GM21447 (cell line): ENCODE data around the gene HS2ST1.

Experiments
- ATAC-seq: cut with Tn5 transposase; IDR thresholded peaks from one replicate; pipeline ENCODE4 v1.9.1; 2021; ENCODE audit not compliant: unreplicated experiment

HS2ST1 gene

DNA sequence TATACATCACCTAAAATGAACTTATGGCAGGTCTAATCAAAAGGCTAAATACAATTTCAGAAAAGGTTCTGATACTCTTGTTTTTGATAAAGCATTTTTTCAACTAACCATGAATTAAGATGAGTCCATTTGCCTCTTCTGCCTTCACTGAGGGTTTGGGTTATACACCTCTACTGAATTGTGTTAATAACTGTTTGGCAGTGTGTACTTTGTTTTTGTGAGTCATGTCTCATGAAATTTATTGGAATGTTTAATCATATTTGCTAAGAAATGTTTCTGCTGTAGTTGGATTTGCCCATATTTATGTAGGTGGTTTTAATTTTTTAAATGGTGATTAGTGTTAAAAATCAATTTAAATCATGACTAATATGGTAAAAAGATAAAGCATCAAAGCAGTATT is 190.5 kb downstream of the HS2ST1 start:
- no peak for ATAC-seq

DNA sequence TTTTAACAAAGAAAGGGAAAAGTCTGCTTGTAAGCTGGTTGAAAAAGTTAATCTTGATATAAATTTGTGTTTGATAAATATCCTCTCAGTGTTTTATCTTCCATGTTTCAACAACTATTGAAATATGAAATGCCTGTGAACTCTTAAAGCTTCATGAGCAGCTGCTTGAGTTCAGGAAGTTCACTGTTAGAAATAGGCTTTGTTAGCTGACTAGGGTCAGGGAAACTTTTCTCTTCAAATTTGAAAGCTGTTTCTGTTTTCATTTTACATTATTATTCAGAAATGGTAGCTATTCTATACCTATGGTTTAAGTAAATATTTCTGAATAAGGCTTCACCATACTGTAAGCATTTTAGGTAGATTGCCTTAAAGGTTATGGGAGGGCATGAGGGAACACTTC is 191.7 kb downstream of the HS2ST1 start:
- peak; percentile 48 for ATAC-seq

DNA sequence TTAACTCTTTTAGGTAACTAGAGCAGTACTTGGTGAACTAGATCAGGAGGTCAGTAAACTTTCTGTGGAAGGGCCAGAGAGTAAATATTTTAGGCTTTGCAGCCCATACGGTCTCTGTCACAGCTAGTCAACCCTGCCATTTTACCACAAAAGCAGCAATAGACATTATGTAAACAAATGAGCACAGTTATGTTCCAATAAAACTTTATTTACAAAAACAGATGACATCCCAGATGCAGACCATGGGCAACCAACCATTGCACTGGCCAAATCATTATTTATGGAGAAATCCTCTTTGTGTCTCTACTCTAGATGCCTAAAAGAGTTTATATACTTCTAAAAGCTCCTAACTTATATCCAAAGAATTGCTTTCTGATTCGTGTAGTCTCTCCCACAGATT is 192.4 kb downstream of the HS2ST1 start:
- no peak for ATAC-seq

GRCh38 chr1:87108228-87108627 is 193.8 kb downstream of the HS2ST1 start:
- ATAC-seq = peak; percentile 47

DNA sequence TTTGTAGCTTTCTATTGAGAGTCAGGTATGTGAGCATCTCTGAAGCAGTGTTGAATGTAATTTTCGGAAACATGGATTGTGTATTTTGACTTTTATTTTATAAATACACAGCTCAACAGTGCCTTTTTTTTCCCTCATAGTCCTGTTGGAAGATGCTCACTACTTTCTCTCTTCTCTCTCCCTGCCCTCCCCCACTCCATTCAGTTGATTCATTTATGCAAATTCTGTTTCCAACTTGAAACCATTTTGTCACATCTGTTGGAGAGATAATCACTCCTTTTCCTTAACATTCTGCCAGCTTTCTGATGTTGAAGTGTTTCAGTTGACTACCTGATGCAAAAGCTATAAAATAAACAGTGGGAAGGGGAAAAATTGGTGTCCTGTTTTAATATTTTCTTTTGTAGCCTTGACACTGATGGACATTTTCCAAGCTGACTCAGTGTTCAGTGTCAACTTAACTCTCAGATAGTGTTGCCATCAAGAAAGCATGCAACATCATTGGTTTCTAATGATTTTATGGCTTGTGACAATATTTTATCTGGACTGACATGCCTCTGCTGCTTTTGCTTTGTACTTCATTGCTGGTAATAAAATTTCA is 194.5 kb downstream of the HS2ST1 start:
- ATAC-seq = no peak

- no peak for ATAC-seq
Measured at GRCh38 chr1:87111659-87112371, 197.4 kb downstream of the HS2ST1 start.

GRCh38 chr1:87113313-87113712 is 198.9 kb downstream of the HS2ST1 start:
- no peak for ATAC-seq

DNA sequence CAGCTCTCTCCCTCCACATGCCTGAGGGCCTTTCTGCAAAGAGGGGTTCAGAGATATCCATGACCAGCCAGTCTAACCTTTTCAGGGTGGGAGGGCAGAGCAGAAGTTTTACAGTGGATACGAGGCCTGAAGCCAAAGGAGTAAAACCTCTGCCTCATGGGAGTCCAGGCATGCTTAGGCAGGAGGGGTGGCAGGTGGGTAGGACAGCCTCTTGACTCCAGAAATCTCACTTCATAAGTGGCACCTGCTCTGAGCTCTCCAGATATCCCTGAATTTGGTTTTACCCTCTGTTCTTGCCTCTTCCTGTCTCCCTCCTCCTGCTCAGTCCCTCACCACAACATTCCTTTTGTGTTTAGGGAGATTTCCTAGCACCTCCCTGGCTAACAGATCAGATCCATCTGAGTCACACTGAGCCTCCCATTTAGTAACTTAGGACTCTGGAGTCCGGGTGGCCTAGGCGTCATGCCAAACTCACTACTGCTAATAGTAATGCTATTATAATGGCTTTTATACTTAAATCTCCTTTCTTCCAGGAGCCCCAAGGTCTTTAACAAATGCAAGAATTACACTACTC is 201.0 kb downstream of the HS2ST1 start:
- no peak for ATAC-seq

DNA sequence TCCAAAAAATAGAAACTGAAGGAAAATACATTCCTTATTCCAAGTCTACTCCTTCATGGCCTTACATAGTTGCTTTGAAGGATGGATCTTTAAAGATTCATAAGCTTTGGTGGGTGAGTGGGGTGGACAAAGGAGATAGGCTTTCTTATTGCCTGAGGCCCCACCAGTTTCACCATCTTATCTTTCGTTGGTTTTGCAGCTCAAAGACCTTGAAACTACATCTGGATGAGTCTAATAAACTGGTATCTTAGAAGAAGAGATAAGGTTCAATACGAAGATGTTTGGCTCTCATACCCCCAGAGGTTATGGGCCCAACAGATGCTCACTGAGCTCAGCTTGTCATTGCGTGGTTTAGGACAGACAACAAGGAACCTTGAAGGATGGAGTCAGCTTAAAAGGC is 201.5 kb downstream of the HS2ST1 start:
- ATAC-seq = no peak

- no peak for ATAC-seq
Measured at GRCh38 chr1:87117761-87118368, 203.4 kb downstream of the HS2ST1 start.

DNA sequence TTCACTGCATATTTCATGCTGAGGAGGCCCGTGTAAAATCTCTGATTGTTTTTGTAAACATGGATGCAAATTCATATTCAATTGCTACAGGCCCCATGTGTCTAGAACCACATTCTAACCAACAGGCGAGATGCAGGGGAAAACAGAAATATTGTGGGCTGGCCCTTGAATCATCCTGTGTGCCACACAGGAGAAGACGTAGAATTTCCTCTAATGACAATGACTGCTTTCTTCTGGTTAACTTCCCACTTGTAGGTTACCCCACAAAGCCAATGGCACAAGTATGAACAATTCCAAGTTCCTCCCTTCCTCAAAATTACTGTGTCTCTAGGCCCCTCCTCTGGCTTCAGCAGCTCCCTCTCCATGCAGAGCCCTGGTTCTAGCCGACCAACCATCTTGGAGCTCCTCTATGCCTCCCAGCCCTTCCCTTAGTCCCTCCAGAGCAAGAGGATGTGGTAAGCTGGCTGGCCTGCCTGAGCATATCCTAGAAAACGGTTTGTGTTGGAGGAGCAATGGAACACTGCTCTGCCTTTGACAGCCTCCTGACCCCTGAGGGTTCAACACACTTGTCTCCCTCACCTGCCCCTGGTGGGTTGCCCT is 205.2 kb downstream of the HS2ST1 start:
- ATAC-seq = no peak

GRCh38 chr1:87120779-87121178 is 206.3 kb downstream of the HS2ST1 start:
- no peak for ATAC-seq

DNA sequence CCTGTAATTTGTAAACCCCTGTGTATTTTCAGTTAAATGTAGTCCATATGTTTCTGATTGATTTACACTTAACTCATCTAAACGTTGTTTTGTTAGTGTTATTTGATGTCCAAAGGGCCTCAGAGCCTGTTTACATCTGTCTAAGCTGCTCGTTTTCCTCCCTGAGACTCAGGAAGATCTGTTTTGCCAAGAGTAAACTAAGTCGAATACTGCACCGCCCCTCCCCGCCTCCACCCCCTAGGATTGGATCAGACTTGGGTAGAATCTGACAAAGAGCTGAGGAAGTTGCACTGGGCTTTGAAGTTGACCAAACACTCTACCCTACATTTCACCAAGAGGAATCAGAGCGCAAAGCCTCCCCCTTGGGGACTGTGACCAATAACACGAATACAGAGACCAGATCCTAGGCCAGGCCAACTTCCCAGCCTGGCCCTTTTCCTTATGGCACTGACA is 207.3 kb downstream of the HS2ST1 start:
- no peak for ATAC-seq

- no peak for ATAC-seq
Measured at GRCh38 chr1:87122243-87122642, 207.8 kb downstream of the HS2ST1 start.

DNA sequence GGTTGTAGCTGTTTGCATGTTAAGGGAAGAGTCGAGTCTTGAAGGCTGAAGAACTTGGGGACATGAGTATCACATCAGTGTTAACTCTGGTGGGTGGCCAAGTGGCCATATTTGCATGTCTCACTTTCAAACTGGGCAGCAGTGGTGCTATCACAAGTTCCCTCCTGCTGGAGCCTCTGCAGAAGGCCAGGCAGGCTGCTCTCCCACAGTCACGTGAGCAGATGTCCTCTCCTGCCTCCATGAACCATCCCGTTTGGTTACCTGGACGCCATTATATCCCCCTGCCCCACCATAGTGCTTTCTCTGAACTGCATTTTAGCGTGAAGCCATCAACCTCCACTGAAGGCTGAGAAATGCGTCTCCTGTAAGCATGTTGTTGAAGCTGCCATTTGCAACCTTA is 209.2 kb downstream of the HS2ST1 start:
- ATAC-seq = no peak

DNA sequence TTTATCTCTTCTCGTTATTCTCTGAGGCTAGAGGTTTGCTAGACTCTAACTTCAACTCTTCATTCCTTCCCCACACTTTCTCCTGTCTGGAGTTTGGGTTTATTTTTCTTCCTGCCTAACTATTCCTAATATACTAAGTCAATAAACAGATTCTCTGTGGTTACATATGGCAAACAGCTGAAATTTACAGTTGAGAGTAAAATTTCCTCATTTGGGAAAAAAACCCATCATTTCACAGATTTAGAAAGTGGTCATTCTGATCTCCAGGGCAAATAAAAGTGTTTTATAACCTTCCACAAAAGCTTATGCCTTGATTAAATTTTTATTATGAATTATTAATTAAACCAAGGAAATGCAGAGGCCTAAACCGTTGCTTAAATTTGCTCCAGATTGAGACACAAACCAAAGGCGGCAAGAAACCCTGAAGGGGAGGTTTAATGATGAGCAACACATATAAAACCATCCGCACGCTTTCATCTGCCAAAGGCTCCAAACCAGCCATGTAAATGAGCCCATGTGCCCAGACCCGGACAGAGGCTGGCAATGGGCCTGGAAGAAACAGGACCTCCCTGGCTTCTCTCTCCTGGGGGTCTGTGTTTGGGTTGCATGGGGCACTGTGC is 212.6 kb downstream of the HS2ST1 start:
- ATAC-seq = no peak

- ATAC-seq = no peak
Measured at GRCh38 chr1:87127581-87127980, 213.1 kb downstream of the HS2ST1 start.

DNA sequence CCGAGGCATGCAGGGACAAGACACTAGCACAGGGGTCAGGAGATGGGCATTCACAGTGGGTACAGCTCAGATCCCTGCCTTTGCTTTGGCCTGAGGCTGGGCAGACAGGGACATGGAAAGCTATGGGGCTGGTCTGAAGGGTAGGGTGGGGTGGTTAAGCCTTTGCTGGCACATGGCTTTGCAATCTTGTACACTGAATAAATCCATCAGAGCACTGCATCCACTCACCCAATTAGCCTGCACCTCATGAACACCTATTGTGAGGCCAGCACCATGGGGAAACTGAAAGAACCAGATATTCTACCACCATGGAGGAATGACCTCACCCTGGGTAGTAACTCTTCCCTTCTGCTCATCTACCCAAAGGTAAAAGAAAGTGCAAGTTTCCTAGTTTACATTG is 214.6 kb downstream of the HS2ST1 start:
- ATAC-seq = no peak

DNA sequence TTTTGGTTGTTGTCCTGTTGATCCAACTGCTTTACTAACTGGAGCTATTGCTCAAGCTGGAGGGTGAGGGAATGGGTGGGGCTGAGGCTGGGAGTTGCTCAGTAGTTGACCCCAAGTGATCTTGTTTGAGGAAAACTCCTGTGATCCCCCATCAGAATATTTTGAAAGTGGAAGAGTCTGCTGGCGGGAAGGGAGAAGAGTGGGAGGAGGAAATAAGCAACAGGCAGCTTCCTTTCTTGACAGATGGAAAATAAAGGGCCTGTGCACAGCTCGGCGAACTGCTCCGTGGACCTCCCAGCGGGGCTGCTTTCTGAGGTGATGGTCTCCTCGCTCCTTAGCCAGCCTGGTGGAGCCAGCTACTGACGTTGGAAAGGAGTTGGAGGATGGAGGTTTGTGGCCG is 215.2 kb downstream of the HS2ST1 start:
- no peak for ATAC-seq

DNA sequence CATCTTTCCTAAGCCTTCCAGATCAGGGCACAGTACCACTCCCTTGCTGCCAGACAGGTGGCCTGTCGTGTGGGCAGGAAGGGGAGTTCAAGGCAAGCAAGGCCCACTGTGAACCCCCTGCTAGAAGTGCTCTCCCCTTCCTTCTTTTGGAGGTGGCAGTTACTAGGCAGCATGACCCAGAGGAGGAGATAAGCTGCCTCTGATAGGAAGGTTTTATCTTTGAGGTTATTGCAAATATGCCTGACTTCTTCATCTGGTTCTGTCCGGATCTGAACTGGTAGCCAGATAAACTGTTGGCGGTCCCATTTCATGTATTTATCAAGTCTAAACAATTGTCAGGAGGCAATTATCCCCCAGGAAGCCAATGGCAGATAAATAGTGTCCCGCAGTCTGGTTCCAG is 216.0 kb downstream of the HS2ST1 start:
- ATAC-seq = no peak

DNA sequence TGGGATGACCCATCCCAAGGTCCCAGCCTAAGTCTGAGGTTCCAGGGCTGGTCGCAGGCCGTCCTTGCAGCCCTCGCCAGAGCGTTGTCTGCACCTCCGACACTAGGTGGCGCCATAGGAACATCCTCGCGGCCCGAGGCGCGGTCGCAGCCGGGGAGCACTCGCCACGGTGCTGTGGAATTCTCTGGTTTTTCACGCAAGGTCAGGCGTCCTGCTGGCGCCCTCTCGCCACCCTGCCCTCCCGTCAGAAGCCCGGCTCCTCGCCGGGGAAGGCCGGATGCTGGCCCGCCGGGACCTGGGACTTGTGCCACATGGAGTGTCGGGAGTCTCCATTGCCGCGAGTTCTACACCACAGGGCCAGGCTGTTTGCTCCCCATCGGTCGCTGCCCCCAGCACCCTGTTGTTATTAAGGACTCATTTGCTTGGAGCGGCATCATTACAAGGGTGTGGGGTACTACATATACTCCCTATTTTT is 217.4 kb downstream of the HS2ST1 start:
- ATAC-seq = peak; percentile 96
